Ascending aorta (tissue), 2 donors: ENCODE measurements around the gene LCMT1. TPM values are rescaled to one million over a fixed set of nuclear protein-coding genes. Genes with fewer than 3 reads are reported as not detected.

Experiments
- DNase-seq, 2 donors: peaks; one replicate each; pipeline ENCODE4 v3.0.0-alpha.2; 2019; ENCODE audit warnings: low spot score in 2 of 2
- H3K27ac ChIP-seq, 2 donors: fragments of 200-600 bp; sonication (generic); one replicate each; pipeline ENCODE4 v1.5.1; 2016 to 2017; ENCODE audit warnings: mild to moderate bottlenecking in 1 of 2
- H3K27me3 ChIP-seq: fragments of 200-600 bp; sonication (generic); one replicate; pipeline ENCODE4 v1.5.1; 2017
- H3K36me3 ChIP-seq, 2 donors: fragments of 200-600 bp; sonication (generic); one replicate each; pipeline ENCODE4 v1.5.1; 2016
- H3K4me1 ChIP-seq, 2 donors: fragments of 200-600 bp; sonication (generic); one replicate each; pipeline ENCODE4 v1.5.1; 2016 to 2017; ENCODE audit warnings: mild to moderate bottlenecking in 1 of 2
- H3K4me3 ChIP-seq, 2 donors: fragments of 200-600 bp; sonication (generic); one replicate each; pipeline ENCODE4 v1.5.1; 2016 to 2017; ENCODE audit warnings: mild to moderate bottlenecking in 1 of 2
- H3K9me3 ChIP-seq, 2 donors: fragments of 200-600 bp; sonication (generic); one replicate each; pipeline ENCODE4 v1.5.1; 2016
- intact Hi-C: fragments of 100-400 bp; cut with DNase I; formaldehyde crosslinking; loops from one replicate; pipeline ENCODE4 v1.15.1; 2023
- total RNA-seq: library from RNA; depleted of rRNA; stranded (reverse); fragments of >200 nt; gene quantifications from one replicate; pipeline ENCODE4 v1.1.0, GENCODE V29; 2016
- TF ChIP-seq, protein P1 (sequence below), 3 experiments: fragments of 200-600 bp in 2 of 3; fragments of 450-650 bp in 1 of 3; sonication (generic) in 2 of 3; IDR thresholded peaks; one replicate each; pipeline ENCODE4 v1.5.1; 2016 to 2019; ENCODE audit warnings: antibody characterized with exemption in 3 of 3, mild to moderate bottlenecking in 1 of 3, moderate library complexity in 1 of 3

The LCMT1 gene
- total RNA-seq, 1 donor from 2014 or later: 2.6 TPM

DNA sequence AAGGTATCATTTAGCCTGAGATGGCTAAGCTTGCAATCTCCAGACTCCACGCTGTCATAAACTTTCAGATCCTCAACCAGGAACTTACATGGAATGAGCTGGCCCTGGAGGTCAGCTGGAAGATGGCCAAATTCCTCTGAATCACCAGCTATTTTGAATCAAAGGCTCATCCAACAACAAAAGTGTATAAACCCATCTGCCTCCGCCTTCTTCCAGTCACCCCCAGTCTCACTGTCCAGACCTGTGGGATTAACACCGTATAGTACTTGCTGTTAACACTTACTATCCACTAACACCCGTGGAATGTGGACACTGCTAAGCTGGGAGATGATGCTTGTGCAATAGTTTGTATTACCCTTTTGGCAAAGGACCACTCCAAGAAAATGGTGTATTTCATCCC lies 1.9 kb upstream of the LCMT1 start:
- H3K36me3 ChIP-seq: no peaks in the 10 kb centered on the region
- peaks cover 12 to 26% of the 10 kb centered on the region in 2 donors for H3K4me1 ChIP-seq
- no peaks in the 10 kb centered on the region for H3K27me3 ChIP-seq
- TF ChIP-seq, protein P1, sequence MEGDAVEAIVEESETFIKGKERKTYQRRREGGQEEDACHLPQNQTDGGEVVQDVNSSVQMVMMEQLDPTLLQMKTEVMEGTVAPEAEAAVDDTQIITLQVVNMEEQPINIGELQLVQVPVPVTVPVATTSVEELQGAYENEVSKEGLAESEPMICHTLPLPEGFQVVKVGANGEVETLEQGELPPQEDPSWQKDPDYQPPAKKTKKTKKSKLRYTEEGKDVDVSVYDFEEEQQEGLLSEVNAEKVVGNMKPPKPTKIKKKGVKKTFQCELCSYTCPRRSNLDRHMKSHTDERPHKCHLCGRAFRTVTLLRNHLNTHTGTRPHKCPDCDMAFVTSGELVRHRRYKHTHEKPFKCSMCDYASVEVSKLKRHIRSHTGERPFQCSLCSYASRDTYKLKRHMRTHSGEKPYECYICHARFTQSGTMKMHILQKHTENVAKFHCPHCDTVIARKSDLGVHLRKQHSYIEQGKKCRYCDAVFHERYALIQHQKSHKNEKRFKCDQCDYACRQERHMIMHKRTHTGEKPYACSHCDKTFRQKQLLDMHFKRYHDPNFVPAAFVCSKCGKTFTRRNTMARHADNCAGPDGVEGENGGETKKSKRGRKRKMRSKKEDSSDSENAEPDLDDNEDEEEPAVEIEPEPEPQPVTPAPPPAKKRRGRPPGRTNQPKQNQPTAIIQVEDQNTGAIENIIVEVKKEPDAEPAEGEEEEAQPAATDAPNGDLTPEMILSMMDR (IDR thresholded peaks at IDR 0.05): no peak
- no peak overlapping the region for H3K27ac ChIP-seq
- intact Hi-C loops: loop anchor here (2.0 to 5.0 kb wide), 3 partner anchors 55 to 1467 kb away; partner anchors contain the start of genes DCTN5, PALB2 and ZKSCAN2
- no peak overlapping the region for H3K4me3 ChIP-seq
- no peaks in the 10 kb centered on the region for H3K9me3 ChIP-seq
- DNase-seq: peak in 1 of 2 donors; percentile 84

DNA sequence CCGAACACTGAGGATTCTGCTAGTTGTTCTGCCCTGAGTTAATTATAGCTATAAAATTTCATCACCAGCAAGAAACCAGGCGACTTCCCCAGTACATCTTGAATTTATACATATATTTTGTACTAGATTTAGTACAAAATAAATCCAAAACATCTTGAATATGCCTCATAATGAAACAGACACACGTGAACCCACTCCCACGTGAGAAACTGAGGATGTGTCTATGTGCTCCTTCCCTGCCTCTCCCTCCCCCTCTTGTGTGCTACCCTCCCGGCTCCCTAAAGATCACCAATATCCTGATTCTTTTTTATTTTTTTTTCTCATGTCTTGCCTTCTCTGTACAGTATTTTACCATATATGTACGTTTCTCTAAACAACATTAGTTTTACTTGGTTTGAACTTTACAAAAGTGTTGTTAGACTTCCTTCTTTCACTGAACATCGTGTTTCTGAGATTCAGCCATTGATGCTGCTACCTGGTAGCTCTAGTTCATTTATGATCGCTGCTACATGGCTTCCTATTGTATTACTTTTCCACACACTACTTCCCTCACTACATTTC lies 1.1 kb upstream of the LCMT1 start:
- TF ChIP-seq, protein P1 (IDR thresholded peaks at IDR 0.05): no peak
- Histone ChIP-seq H3K36me3 (peaks cover 0 to 4% of the 10 kb centered on the region in 2 donors), H3K27ac (peak overlapping the region in 1 of 2 donors; percentile 62), H3K9me3 (no peaks in the 10 kb centered on the region), H3K4me1 (peaks cover 12 to 26% of the 10 kb centered on the region in 2 donors), H3K4me3 (peak overlapping the region; percentile 80 to 83), H3K27me3 (no peaks in the 10 kb centered on the region)
- DNase-seq: no peak
- intact Hi-C loops: loop anchor here (2.0 to 5.0 kb wide), 2 partner anchors 56 to 1468 kb away; partner anchors contain the start of genes DCTN5 and PALB2

DNA sequence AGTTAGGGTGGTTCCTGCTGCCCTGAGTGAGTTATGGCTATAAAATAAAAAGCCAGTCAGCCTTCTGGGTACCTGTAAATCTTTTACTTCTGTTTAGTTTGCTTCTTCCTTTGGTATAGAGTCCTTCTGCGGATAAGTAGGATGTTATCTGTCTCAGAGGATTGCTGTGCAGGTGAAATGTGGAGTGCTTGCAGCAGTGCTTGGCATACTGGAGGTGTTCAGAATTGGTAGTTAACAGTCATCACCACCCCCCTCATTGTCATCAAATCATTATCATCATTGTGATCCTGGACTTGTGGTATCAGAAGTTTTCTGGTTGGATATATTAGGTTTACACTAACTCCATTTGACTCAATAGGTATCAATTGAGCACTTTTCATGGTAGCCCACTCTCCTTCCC lies 2.6 kb downstream of the LCMT1 start:
- Histone ChIP-seq H3K36me3 (peaks cover 0 to 5% of the 10 kb centered on the region in 2 donors), H3K27me3 (no peaks in the 10 kb centered on the region), H3K4me1 (peaks cover 5 to 21% of the 10 kb centered on the region in 2 donors), H3K4me3 (no peak overlapping the region), H3K9me3 (no peaks in the 10 kb centered on the region), H3K27ac (no peak overlapping the region)
- no peak for DNase-seq
- intact Hi-C loops: loop anchor here (5.0 kb wide), 1 partner anchor 1472 kb away; the partner anchor contains the start of genes DCTN5 and PALB2
- TF ChIP-seq, protein P1 (IDR thresholded peaks at IDR 0.05): no peak

DNA sequence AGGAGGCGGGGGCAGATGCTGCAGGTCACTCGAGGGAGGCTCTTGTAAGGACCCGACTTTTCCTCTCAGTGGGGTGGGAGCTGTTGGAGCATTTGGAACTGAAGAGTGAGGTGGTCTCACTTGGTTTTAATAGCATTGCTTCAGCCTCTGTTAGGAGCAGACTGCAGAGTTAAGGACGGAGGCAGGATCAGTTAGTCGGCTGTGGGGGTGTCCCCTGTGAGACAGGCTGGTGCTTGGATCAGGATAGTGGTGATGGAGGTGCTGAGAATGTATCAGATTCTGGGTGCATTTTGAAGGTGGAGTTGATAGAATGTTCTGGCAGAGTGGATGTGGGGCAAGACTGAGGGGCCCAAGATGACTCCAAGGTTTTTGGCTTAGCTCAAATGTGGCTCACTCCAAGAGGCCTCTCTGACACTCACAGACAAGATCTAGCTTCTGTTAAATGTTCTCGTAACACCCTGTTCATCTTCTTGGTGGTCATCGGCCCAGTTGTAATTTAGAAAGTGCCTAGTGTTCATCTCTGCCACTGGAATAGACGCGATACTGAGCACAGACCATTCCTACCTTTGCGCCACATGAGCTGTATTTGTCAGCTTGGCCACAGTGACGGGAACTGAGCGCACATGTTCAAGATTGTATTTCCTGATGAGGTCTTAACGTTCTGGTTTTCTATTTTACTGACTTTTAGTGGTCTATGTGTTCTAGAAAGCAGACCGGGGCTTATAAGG lies 7.5 kb downstream of the LCMT1 start:
- Histone ChIP-seq H3K4me3 (no peak overlapping the region), H3K4me1 (no peaks in the 10 kb centered on the region), H3K36me3 (peaks cover 0 to 5% of the 10 kb centered on the region in 2 donors), H3K27me3 (no peaks in the 10 kb centered on the region), H3K9me3 (no peaks in the 10 kb centered on the region), H3K27ac (no peak overlapping the region)
- TF ChIP-seq, protein P1 (IDR thresholded peaks at IDR 0.05): no peak
- intact Hi-C loops: no loop called here
- no peak for DNase-seq

DNA sequence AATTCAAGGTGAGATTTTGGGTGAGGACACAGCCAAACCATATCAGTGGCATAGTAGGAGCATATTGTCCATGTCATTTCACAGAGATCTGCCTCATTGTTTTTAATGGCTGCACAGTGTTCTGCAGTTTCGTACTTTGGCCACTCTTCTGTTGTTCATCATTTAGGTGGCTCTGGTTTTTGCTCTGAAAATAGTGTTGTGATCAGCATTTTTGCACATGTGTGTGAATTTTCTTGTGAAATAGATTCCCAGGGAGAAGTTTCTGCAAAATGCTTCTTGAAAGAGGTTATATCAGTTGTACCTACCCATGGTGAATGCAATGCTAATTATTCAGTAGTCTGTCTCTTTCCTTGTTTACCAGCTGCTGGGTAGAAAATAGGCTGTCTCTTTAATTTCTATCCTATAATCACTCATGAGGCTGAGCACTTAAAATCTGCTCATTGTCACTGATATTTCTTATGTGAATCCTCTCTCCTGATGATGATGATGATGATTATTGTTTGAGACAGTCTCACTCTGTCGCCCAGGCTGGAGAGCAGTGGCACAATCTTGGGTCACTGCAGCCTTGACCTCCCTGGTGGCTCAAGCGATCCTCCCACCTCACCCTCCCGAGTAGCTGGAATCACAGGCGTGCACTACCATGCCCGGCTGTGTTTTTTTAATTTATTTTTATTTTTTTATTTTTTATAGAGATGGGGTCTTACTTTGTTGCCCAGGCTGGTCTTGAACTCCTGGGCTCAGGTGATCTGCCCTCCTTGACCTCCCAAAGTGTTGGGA lies 10.5 kb downstream of the LCMT1 start:
- no peak overlapping the region for H3K4me3 ChIP-seq
- DNase-seq: no peak
- no peaks in the 10 kb centered on the region for H3K9me3 ChIP-seq
- no peak overlapping the region for H3K27ac ChIP-seq
- H3K27me3 ChIP-seq: no peaks in the 10 kb centered on the region
- H3K36me3 ChIP-seq: peaks cover 0 to 6% of the 10 kb centered on the region in 2 donors
- intact Hi-C loops: no loop called here
- H3K4me1 ChIP-seq: no peaks in the 10 kb centered on the region
- TF ChIP-seq, protein P1 (IDR thresholded peaks at IDR 0.05): no peak
